WTC11 (cell line): Measurements from ENCODE around the gene KIAA0753.

Experiments
- CBFB ChIP-seq: sonication (generic); formaldehyde crosslinking; IDR thresholded peaks from 2 replicates; pipeline ENCODE4 v1.8.1; 2022; ENCODE audit warnings: mild to moderate bottlenecking, low read depth, missing genetic modification reagents
- CREB1 ChIP-seq: sonication (generic); formaldehyde crosslinking; IDR thresholded peaks from 2 replicates; pipeline ENCODE4 v1.8.0; 2023; ENCODE audit warnings: mild to moderate bottlenecking, missing genetic modification reagents
- ESRRA ChIP-seq: sonication (generic); formaldehyde crosslinking; IDR thresholded peaks from 2 replicates; pipeline ENCODE4 v1.8.1; 2022; ENCODE audit warnings: mild to moderate bottlenecking, missing genetic modification reagents, borderline replicate concordance
- NR2C2 ChIP-seq: sonication (generic); formaldehyde crosslinking; IDR thresholded peaks from 2 replicates; pipeline ENCODE4 v1.8.0; 2022; ENCODE audit warnings: mild to moderate bottlenecking, missing genetic modification reagents
- NR3C1 ChIP-seq: sonication (generic); formaldehyde crosslinking; conservative IDR thresholded peaks from 2 replicates; pipeline ENCODE4 v1.8.1; 2023; ENCODE audit warnings: low read depth, mild to moderate bottlenecking, missing genetic modification reagents
- RELA ChIP-seq: sonication (generic); formaldehyde crosslinking; IDR thresholded peaks from 2 replicates; pipeline ENCODE4 v1.8.1; 2022; ENCODE audit warnings: missing genetic modification reagents, mild to moderate bottlenecking, borderline replicate concordance
- SP1 ChIP-seq: sonication (generic); formaldehyde crosslinking; conservative IDR thresholded peaks from 2 replicates; pipeline ENCODE4 v1.8.1; 2022; ENCODE audit warnings: missing genetic modification reagents
- TCF7 ChIP-seq: sonication (generic); formaldehyde crosslinking; IDR thresholded peaks from 2 replicates; pipeline ENCODE4 v1.8.0; 2022; ENCODE audit warnings: mild to moderate bottlenecking, low read depth, missing genetic modification reagents, moderate library complexity
- TF ChIP-seq, protein P1 (sequence below): sonication (generic); formaldehyde crosslinking; IDR thresholded peaks from 2 replicates; pipeline ENCODE4 v1.8.1; 2023; ENCODE audit warnings: mild to moderate bottlenecking, missing genetic modification reagents, borderline replicate concordance
- TF ChIP-seq, protein P2 (sequence below): fragments of 200-600 bp; IDR thresholded peaks from 2 replicates; pipeline ENCODE4 v1.8.0; 2022; ENCODE audit warnings: antibody characterized with exemption
- TF ChIP-seq, protein P3 (sequence below): sonication (generic); formaldehyde crosslinking; IDR thresholded peaks from 2 replicates; pipeline ENCODE4 v1.8.1; 2023; ENCODE audit warnings: mild to moderate bottlenecking, missing genetic modification reagents, moderate library complexity

- TF ChIP-seq ESRRA (CRISPR knock-in tag): no peak
- no peak for TF ChIP-seq SP1 (CRISPR knock-in tag)
- TF ChIP-seq NR3C1 (CRISPR knock-in tag): no peak
- TF ChIP-seq, protein P1, sequence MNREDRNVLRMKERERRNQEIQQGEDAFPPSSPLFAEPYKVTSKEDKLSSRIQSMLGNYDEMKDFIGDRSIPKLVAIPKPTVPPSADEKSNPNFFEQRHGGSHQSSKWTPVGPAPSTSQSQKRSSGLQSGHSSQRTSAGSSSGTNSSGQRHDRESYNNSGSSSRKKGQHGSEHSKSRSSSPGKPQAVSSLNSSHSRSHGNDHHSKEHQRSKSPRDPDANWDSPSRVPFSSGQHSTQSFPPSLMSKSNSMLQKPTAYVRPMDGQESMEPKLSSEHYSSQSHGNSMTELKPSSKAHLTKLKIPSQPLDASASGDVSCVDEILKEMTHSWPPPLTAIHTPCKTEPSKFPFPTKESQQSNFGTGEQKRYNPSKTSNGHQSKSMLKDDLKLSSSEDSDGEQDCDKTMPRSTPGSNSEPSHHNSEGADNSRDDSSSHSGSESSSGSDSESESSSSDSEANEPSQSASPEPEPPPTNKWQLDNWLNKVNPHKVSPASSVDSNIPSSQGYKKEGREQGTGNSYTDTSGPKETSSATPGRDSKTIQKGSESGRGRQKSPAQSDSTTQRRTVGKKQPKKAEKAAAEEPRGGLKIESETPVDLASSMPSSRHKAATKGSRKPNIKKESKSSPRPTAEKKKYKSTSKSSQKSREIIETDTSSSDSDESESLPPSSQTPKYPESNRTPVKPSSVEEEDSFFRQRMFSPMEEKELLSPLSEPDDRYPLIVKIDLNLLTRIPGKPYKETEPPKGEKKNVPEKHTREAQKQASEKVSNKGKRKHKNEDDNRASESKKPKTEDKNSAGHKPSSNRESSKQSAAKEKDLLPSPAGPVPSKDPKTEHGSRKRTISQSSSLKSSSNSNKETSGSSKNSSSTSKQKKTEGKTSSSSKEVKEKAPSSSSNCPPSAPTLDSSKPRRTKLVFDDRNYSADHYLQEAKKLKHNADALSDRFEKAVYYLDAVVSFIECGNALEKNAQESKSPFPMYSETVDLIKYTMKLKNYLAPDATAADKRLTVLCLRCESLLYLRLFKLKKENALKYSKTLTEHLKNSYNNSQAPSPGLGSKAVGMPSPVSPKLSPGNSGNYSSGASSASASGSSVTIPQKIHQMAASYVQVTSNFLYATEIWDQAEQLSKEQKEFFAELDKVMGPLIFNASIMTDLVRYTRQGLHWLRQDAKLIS: no peak
- TF ChIP-seq, protein P2, sequence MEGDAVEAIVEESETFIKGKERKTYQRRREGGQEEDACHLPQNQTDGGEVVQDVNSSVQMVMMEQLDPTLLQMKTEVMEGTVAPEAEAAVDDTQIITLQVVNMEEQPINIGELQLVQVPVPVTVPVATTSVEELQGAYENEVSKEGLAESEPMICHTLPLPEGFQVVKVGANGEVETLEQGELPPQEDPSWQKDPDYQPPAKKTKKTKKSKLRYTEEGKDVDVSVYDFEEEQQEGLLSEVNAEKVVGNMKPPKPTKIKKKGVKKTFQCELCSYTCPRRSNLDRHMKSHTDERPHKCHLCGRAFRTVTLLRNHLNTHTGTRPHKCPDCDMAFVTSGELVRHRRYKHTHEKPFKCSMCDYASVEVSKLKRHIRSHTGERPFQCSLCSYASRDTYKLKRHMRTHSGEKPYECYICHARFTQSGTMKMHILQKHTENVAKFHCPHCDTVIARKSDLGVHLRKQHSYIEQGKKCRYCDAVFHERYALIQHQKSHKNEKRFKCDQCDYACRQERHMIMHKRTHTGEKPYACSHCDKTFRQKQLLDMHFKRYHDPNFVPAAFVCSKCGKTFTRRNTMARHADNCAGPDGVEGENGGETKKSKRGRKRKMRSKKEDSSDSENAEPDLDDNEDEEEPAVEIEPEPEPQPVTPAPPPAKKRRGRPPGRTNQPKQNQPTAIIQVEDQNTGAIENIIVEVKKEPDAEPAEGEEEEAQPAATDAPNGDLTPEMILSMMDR: no peak
- TF ChIP-seq CBFB (CRISPR knock-in tag): no peak
- no peak for TF ChIP-seq NR2C2 (CRISPR knock-in tag)
- no peak for TF ChIP-seq RELA
- no peak for TF ChIP-seq CREB1 (CRISPR knock-in tag)
- TF ChIP-seq, protein P3, sequence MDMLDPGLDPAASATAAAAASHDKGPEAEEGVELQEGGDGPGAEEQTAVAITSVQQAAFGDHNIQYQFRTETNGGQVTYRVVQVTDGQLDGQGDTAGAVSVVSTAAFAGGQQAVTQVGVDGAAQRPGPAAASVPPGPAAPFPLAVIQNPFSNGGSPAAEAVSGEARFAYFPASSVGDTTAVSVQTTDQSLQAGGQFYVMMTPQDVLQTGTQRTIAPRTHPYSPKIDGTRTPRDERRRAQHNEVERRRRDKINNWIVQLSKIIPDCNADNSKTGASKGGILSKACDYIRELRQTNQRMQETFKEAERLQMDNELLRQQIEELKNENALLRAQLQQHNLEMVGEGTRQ (CRISPR knock-in tag): no peak
- TF ChIP-seq TCF7 (CRISPR knock-in tag): no peak
These were observed 84.1 kb downstream of the KIAA0753 start, which contains the start of gene PITPNM3 for GRCh38 chr17:6556121-6557039.
